Natural killer cell treated with Interleukin-12 subunit alpha and Interleukin-12 subunit beta and Interleukin-15 and Interleukin-18, amount 100 ng/mL, for 72 hours (primary cell): ENCODE results near the gene REEP5. TPM values are rescaled to one million over a fixed set of nuclear protein-coding genes. Genes with fewer than 3 reads are reported as not detected.
A peak's percentile ranks its signal among the peaks of the same experiment; 100 is the strongest.

Source experiments
- ATAC-seq, 2 donors: fragments of 150-1000 bp; cut with Tn5 transposase in 1 of 2; sonication (Bioruptor Pico), chemical (Tn5 transposase) in 1 of 2; 2 replicates each; pipeline ENCODE4 v1.10.0; 2021
- DNase-seq: peaks from one replicate; pipeline ENCODE4 v3.0.0; 2022; ENCODE audit warnings: low spot score
- H3K27ac Mint-ChIP-seq, 2 donors: 1 replicate in 1 of 2; 2 replicates in 1 of 2; pipeline ENCODE4 v1.8.0; 2022; ENCODE audit warnings: mixed read lengths in 2 of 2, mild to moderate bottlenecking in 1 of 2, moderate library complexity in 1 of 2
- H3K27me3 Mint-ChIP-seq, 2 donors: 1 replicate in 1 of 2; 2 replicates in 1 of 2; pipeline ENCODE4 v1.8.0; 2022; ENCODE audit warnings: mixed read lengths in 2 of 2
- H3K36me3 Mint-ChIP-seq: one replicate; pipeline ENCODE4 v1.8.0; 2022; ENCODE audit warnings: mixed read lengths
- H3K4me1 Mint-ChIP-seq, 2 donors: 1 replicate in 1 of 2; 2 replicates in 1 of 2; pipeline ENCODE4 v1.8.0; 2022; ENCODE audit warnings: low read depth in 2 of 2, mixed read lengths in 2 of 2, mild to moderate bottlenecking in 1 of 2
- H3K4me3 Mint-ChIP-seq: one replicate; pipeline ENCODE4 v1.8.0; 2022; ENCODE audit warnings: mixed read lengths
- H3K9me3 Mint-ChIP-seq: 2 replicates; pipeline ENCODE4 v1.8.0; 2022; ENCODE audit warnings: mixed read lengths
- total RNA-seq, 2 donors: library from RNA; stranded (reverse); gene quantifications; one replicate each; pipeline ENCODE4 v1.2.3, GENCODE V29; 2022

The REEP5 gene
- total RNA-seq, 2 donors from 2014 or later = 102 to 113 TPM

GRCh38 chr5:112951124-112951702 lies 29.2 kb upstream of the REEP5 start:
- H3K36me3 Mint-ChIP-seq = no peaks in the 10 kb centered on the region
- peak; percentile 53 to 93 for ATAC-seq
- no peaks in the 10 kb centered on the region for H3K9me3 Mint-ChIP-seq
- peaks cover 0 to 4% of the 10 kb centered on the region in 2 donors for H3K4me1 Mint-ChIP-seq
- peak overlapping the region; percentile 51 for H3K4me3 Mint-ChIP-seq
- peak overlapping the region in 1 of 2 donors; percentile 31 for H3K27ac Mint-ChIP-seq
- DNase-seq = no peak
- H3K27me3 Mint-ChIP-seq = peaks cover 7 to 8% of the 10 kb centered on the region in 2 donors

GRCh38 chr5:112948458-112948857 lies 26.4 kb upstream of the REEP5 start:
- no peaks in the 10 kb centered on the region for H3K9me3 Mint-ChIP-seq
- H3K27ac Mint-ChIP-seq = no peak overlapping the region
- H3K27me3 Mint-ChIP-seq = peaks cover 7 to 11% of the 10 kb centered on the region in 2 donors
- ATAC-seq (no peak), DNase-seq (no peak)
- H3K4me1 Mint-ChIP-seq = peaks cover 0 to 4% of the 10 kb centered on the region in 2 donors
- no peaks in the 10 kb centered on the region for H3K36me3 Mint-ChIP-seq
- H3K4me3 Mint-ChIP-seq = no peak overlapping the region

GRCh38 chr5:112940670-112941069 lies 18.6 kb upstream of the REEP5 start:
- Mint-ChIP-seq H3K4me1 (no peaks in the 10 kb centered on the region), H3K4me3 (no peak overlapping the region), H3K27ac (no peak overlapping the region), H3K9me3 (no peaks in the 10 kb centered on the region), H3K36me3 (no peaks in the 10 kb centered on the region), H3K27me3 (peaks cover 0 to 12% of the 10 kb centered on the region in 2 donors)
- ATAC-seq = no peak
- no peak for DNase-seq

GRCh38 chr5:112938286-112938685 lies 16.3 kb upstream of the REEP5 start:
- no peak for ATAC-seq
- Mint-ChIP-seq H3K9me3 (no peaks in the 10 kb centered on the region), H3K4me1 (peaks cover 5 to 6% of the 10 kb centered on the region in 2 donors), H3K27ac (no peak overlapping the region), H3K27me3 (peaks cover 0 to 7% of the 10 kb centered on the region in 2 donors), H3K4me3 (no peak overlapping the region), H3K36me3 (no peaks in the 10 kb centered on the region)
- DNase-seq = no peak

DNA sequence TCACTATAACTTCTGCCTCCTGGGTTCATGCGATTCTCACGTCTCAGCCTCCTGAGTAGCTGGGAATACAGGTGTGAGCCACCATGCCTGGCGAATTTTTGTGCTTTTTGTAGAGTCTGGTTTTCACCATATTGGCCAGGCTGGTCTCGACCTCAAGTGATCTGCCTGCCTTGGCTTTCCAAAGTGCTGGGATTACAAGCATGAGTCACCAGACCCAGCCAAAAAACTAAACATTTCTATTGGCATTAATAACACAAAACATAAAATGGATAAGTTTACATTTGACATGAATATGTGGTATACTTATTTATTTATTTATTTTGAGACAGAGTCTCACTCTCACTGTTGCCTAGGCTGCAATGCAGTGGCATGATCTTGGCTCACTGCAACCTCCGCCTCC lies 13.6 kb upstream of the REEP5 start:
- no peaks in the 10 kb centered on the region for H3K9me3 Mint-ChIP-seq
- H3K27ac Mint-ChIP-seq = no peak overlapping the region
- H3K27me3 Mint-ChIP-seq = no peaks in the 10 kb centered on the region
- no peak overlapping the region for H3K4me3 Mint-ChIP-seq
- H3K4me1 Mint-ChIP-seq = peaks cover 14 to 15% of the 10 kb centered on the region in 2 donors
- H3K36me3 Mint-ChIP-seq = no peaks in the 10 kb centered on the region
- ATAC-seq = no peak
- DNase-seq = no peak

GRCh38 chr5:112934366-112934663 lies 12.3 kb upstream of the REEP5 start:
- no peak for ATAC-seq
- no peak for DNase-seq
- H3K9me3 Mint-ChIP-seq = no peaks in the 10 kb centered on the region
- H3K27ac Mint-ChIP-seq = peak overlapping the region in 1 of 2 donors; percentile 22
- H3K4me1 Mint-ChIP-seq = peaks cover 24 to 28% of the 10 kb centered on the region in 2 donors
- H3K27me3 Mint-ChIP-seq = no peaks in the 10 kb centered on the region
- no peaks in the 10 kb centered on the region for H3K36me3 Mint-ChIP-seq
- no peak overlapping the region for H3K4me3 Mint-ChIP-seq

DNA sequence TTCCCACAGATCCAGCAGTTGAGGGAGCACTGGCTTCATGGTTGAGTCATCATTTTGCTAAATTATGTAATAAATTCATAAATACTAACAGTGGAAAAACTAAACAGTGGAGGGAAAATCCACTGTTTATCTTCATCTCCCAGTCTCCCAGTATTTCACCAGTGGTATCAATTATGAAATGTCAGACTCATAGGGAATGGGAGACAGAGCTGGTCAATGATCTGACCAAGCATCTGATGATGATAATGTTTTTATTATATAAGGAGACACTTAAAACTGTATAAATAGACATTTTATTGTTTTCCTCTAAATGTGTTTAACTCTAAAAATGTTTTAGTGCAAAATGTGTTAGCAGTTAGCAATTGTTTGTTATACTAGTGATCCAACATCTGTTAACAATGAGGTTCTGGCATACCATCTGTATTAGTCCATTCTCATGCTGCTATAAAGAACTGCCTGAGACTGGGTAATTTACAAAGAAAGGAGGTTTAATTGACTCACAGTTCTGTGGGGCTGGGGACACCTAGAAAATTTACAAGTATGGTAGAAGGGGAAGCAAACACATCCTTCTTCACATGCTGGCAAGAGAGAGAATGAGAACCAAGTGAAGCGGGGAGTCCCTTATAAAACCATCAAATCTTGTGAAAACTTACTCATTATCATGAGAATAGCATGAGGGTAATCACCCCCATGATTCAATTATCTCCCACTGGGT lies 11.8 kb upstream of the REEP5 start:
- H3K27me3 Mint-ChIP-seq = no peaks in the 10 kb centered on the region
- H3K4me3 Mint-ChIP-seq = no peak overlapping the region
- no peaks in the 10 kb centered on the region for H3K36me3 Mint-ChIP-seq
- peak overlapping the region in 1 of 2 donors; percentile 22 for H3K27ac Mint-ChIP-seq
- H3K4me1 Mint-ChIP-seq = peaks cover 27 to 32% of the 10 kb centered on the region in 2 donors
- no peaks in the 10 kb centered on the region for H3K9me3 Mint-ChIP-seq
- ATAC-seq = no peak
- no peak for DNase-seq

- ATAC-seq = no peak
- no peaks in the 10 kb centered on the region for H3K36me3 Mint-ChIP-seq
- H3K4me3 Mint-ChIP-seq = no peak overlapping the region
- H3K9me3 Mint-ChIP-seq = no peaks in the 10 kb centered on the region
- no peak for DNase-seq
- H3K27ac Mint-ChIP-seq = no peak overlapping the region
- no peaks in the 10 kb centered on the region for H3K27me3 Mint-ChIP-seq
- peaks cover 30 to 38% of the 10 kb centered on the region in 2 donors for H3K4me1 Mint-ChIP-seq
Measured at GRCh38 chr5:112933105-112933504, 11.1 kb upstream of the REEP5 start.

- peak overlapping the region in 1 of 2 donors; percentile 8 for H3K27ac Mint-ChIP-seq
- no peaks in the 10 kb centered on the region for H3K36me3 Mint-ChIP-seq
- H3K27me3 Mint-ChIP-seq = no peaks in the 10 kb centered on the region
- H3K4me1 Mint-ChIP-seq = peaks cover 33 to 43% of the 10 kb centered on the region in 2 donors
- H3K4me3 Mint-ChIP-seq = no peak overlapping the region
- H3K9me3 Mint-ChIP-seq = no peaks in the 10 kb centered on the region
- ATAC-seq (no peak), DNase-seq (no peak)
Measured at GRCh38 chr5:112931473-112931872, 9.4 kb upstream of the REEP5 start.

DNA sequence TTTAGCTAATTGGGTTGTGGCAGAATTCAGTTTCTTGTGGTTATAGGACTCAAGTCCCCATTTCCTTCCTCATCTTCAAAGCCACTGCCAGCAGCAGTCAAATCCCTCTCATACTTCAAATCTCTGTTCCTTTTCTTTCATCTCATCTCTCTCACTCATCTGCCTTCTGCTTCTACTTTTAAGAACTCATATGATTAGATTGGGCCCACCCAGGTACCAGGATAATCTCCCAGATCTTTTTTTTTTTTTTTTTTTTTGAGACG lies 8.0 kb upstream of the REEP5 start:
- Mint-ChIP-seq H3K4me3 (peak overlapping the region; percentile 74), H3K27ac (peak overlapping the region; percentile 75 to 80), H3K27me3 (no peaks in the 10 kb centered on the region), H3K9me3 (no peaks in the 10 kb centered on the region), H3K36me3 (no peaks in the 10 kb centered on the region), H3K4me1 (peaks cover 33 to 43% of the 10 kb centered on the region in 2 donors)
- ATAC-seq (peak in 1 of 2 donors; percentile 37), DNase-seq (no peak)

DNA sequence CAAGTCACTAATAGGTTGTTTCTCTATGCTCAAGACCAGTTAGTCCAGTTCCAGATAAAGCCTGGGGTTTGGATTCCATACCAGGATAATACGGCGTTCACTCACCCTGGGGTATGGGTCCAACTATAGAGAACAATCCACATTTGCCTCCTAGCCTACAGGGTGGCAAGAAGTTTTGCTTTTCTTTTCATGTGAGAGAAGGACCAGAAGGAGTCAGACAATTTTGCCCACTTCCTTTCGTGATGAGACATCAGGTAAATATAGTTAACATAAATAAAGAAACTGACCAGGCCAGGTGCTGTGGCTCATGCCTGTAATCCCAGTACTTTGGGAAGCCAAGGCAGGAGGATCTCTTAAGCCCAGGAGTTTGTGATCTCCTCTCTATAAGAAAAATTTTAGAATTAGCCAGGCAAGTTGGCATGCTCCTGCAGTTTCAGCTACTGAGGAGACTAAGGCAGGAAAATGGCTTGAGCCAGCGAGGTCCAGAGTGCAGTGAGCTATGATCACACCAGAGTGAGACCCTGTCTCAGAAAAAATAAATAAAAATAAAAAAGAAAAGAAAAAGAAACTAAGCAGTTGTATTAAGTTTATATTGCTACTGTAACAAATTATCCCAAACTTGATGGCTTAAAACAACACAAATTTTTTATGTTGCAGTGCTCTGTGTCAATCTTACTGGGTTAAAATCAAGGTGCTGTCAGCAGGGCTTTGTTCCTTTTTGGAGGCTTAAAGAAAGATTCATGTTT lies 7.5 kb upstream of the REEP5 start:
- peak; percentile 71 to 90 for ATAC-seq
- Mint-ChIP-seq H3K27ac (peak overlapping the region; percentile 75 to 80), H3K4me3 (peak overlapping the region; percentile 74), H3K36me3 (no peaks in the 10 kb centered on the region), H3K27me3 (no peaks in the 10 kb centered on the region), H3K4me1 (peaks cover 33 to 43% of the 10 kb centered on the region in 2 donors), H3K9me3 (no peaks in the 10 kb centered on the region)
- DNase-seq = no peak

- Mint-ChIP-seq H3K27me3 (no peaks in the 10 kb centered on the region), H3K36me3 (peaks cover under 1% of the 10 kb centered on the region), H3K27ac (peak overlapping the region; percentile 81 to 95), H3K4me3 (peak overlapping the region; percentile 82), H3K4me1 (peaks cover 34 to 53% of the 10 kb centered on the region in 2 donors), H3K9me3 (no peaks in the 10 kb centered on the region)
- DNase-seq (no peak), ATAC-seq (no peak)
Measured at GRCh38 chr5:112923988-112924387, 2.0 kb upstream of the REEP5 start.

DNA sequence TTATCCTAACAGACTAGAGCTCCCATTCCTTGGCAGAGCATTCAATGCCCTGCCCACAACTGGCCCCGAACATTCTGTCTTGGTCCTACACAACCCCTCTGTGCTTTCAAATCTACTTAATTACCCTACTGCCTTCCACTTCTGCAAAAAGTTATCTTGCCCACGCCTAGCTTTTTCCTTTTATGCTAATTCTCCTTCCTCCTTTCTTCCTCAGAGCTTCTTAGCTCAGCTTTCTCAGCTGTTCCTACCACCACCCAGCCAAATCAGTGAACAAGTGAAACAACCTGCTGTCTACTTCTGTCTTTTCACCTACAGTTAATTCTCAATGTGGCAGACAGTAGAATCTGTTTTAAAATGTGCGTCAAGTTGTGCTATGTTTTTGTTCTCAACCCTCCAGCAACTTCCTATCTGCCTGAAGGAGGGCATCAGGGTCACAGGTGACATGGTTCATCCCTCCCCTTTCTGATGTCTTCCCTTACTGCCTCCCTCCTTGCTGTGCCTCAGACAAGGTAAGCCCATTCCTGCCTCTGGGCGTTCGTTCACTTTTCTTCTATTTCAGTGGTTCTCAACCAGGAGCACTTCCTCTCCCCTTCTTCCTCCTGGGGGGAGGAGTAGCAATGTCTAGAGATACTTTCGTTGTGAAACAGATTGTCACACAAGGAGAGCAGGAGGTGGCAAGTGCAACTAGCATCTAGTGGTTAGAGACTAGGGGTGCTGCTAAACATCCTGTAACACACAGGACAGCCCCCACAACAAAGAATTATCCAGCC lies 1.3 kb upstream of the REEP5 start:
- H3K27ac Mint-ChIP-seq = peak overlapping the region; percentile 81 to 95
- DNase-seq (peak; percentile 61), ATAC-seq (peak; percentile 62 to 68)
- peaks cover 39 to 55% of the 10 kb centered on the region in 2 donors for H3K4me1 Mint-ChIP-seq
- peaks cover 7% of the 10 kb centered on the region for H3K36me3 Mint-ChIP-seq
- H3K4me3 Mint-ChIP-seq = peak overlapping the region; percentile 82
- no peaks in the 10 kb centered on the region for H3K27me3 Mint-ChIP-seq
- H3K9me3 Mint-ChIP-seq = no peaks in the 10 kb centered on the region
